Gastrocnemius medialis (tissue), 4 donors: ENCODE measurements around the gene CAMSAP1.

ENCODE experiments used
- POLR2A ChIP-seq, 2 donors: fragments of 450-650 bp; IDR thresholded peaks; one replicate each; pipeline ENCODE4 v1.6.1; 2017; ENCODE audit warnings: antibody characterized with exemption in 2 of 2, mild to moderate bottlenecking in 2 of 2, moderate library complexity in 2 of 2
- TF ChIP-seq, protein P1 (sequence below), 5 experiments: fragments of 450-650 bp in 3 of 5; fragments of 200-600 bp in 2 of 5; sonication (generic) in 2 of 5; IDR thresholded peaks in 4 of 5; conservative IDR thresholded peaks in 1 of 5; 1 replicate in 4 of 5; 2 replicates in 1 of 5; pipeline ENCODE4 v1.5.1; 2016 to 2019; ENCODE audit warnings: antibody characterized with exemption in 5 of 5, mild to moderate bottlenecking in 3 of 5, moderate library complexity in 3 of 5

DNA sequence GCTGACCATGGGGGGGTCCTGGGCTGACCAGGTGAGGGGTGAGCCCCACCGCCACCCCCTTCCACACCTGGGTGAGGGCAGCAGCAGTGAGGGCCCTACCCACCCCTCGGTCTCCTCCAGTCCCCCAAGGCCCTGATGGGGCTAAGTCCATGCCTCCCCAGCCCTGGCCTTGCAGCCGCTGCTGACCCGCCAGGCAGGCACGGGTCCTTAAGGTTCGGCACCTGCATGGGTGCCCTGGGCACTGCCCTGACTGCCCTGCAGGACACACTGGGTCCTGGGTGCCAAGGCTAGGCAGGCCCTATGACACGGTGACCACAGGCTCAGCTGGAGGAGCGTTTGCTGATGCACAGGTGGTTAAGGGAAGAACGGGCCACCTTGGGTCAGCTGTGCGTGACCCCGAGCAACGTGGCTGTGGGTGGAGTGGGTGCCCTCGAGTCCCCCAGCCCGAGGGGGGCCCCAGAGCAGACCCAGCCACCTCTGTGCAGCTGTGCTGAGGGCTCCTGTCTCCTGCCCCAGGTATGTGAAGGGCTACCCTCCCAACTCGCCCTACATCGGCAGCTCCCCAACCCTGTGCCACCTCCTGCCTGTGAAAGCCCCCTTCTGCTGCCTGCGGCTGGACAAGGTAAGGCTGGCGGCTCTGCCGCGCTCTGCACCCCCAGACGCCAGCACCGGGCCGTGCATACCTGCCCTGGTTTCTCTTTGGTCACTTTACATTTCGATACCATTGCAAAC lies 132.4 kb downstream of the CAMSAP1 start:
- TF ChIP-seq, protein P1, sequence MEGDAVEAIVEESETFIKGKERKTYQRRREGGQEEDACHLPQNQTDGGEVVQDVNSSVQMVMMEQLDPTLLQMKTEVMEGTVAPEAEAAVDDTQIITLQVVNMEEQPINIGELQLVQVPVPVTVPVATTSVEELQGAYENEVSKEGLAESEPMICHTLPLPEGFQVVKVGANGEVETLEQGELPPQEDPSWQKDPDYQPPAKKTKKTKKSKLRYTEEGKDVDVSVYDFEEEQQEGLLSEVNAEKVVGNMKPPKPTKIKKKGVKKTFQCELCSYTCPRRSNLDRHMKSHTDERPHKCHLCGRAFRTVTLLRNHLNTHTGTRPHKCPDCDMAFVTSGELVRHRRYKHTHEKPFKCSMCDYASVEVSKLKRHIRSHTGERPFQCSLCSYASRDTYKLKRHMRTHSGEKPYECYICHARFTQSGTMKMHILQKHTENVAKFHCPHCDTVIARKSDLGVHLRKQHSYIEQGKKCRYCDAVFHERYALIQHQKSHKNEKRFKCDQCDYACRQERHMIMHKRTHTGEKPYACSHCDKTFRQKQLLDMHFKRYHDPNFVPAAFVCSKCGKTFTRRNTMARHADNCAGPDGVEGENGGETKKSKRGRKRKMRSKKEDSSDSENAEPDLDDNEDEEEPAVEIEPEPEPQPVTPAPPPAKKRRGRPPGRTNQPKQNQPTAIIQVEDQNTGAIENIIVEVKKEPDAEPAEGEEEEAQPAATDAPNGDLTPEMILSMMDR (IDR thresholded peaks at IDR 0.05 in 4 of 5, conservative IDR thresholded peaks at IDR 0.05 in 1 of 5): no peak
- no peak for TF ChIP-seq POLR2A (IDR thresholded peaks at IDR 0.05)
